Measurements from ENCODE around the gene TGDS.

TGDS gene

GRCh38 chr13:94599877-94600276 lies 3.9 kb upstream of the TGDS start:
- DNase-seq = no peak

- no peak for DNase-seq
These were observed 2.3 kb upstream of the TGDS start for GRCh38 chr13:94598281-94598680.

GRCh38 chr13:94596575-94596971 lies 621 bp upstream of the TGDS start:
- DNase-seq = no peak

- DNase-seq = no peak
These were observed 677 bp downstream of the TGDS start for GRCh38 chr13:94595001-94595949.

- no peak for DNase-seq
These were observed 5.2 kb downstream of the TGDS start for GRCh38 chr13:94590744-94591143.

GRCh38 chr13:94588541-94588940 lies 7.4 kb downstream of the TGDS start:
- DNase-seq = no peak

- no peak for DNase-seq
These were observed 9.6 kb downstream of the TGDS start for GRCh38 chr13:94586371-94586770.

GRCh38 chr13:94585543-94586101 lies 10.3 kb downstream of the TGDS start:
- DNase-seq = no peak

GRCh38 chr13:94583926-94584325 lies 12.0 kb downstream of the TGDS start:
- DNase-seq = no peak

GRCh38 chr13:94579063-94579462 lies 16.9 kb downstream of the TGDS start:
- no peak for DNase-seq

GRCh38 chr13:94569615-94570014 lies 26.3 kb downstream of the TGDS start:
- no peak for DNase-seq

GRCh38 chr13:94568443-94568842 lies 27.5 kb downstream of the TGDS start:
- DNase-seq = no peak

GRCh38 chr13:94567581-94567980 lies 28.4 kb downstream of the TGDS start:
- DNase-seq = no peak

- DNase-seq = no peak
These were observed 34.8 kb downstream of the TGDS start for GRCh38 chr13:94561126-94561525.

- no peak for DNase-seq
These were observed 35.8 kb downstream of the TGDS start for GRCh38 chr13:94560116-94560515.

GRCh38 chr13:94559222-94559795 lies 36.6 kb downstream of the TGDS start:
- DNase-seq = no peak

GRCh38 chr13:94558716-94559115 lies 37.2 kb downstream of the TGDS start:
- DNase-seq = no peak

GRCh38 chr13:94557684-94558235 lies 38.2 kb downstream of the TGDS start:
- DNase-seq = no peak

- DNase-seq = no peak
These were observed 39.3 kb downstream of the TGDS start for GRCh38 chr13:94556621-94557020.

- no peak for DNase-seq
These were observed 39.9 kb downstream of the TGDS start for GRCh38 chr13:94556041-94556440.

- no peak for DNase-seq
These were observed 42.2 kb downstream of the TGDS start for GRCh38 chr13:94553766-94554165.

- DNase-seq = no peak
These were observed 43.9 kb downstream of the TGDS start for GRCh38 chr13:94552095-94552494.

- no peak for DNase-seq
These were observed 45.8 kb downstream of the TGDS start for GRCh38 chr13:94550062-94550738.

All from T1000 (cell line).